T-helper 17 cell (primary cell): ENCODE measurements around the gene TXNL1. TPM values are rescaled to one million over a fixed set of nuclear protein-coding genes. Genes with fewer than 3 reads are reported as not detected.
"Not testable (repeated sequence)": the region's sequence is repeated elsewhere in the genome, so short reads cannot be mapped to it uniquely, and the experiment has no call there.

Source experiments
- ATAC-seq: fragments of 150-1000 bp; cut with Tn5 transposase; 2 replicates; pipeline ENCODE4 v1.10.0; 2021; ENCODE audit warnings: mild to moderate bottlenecking, moderate library complexity
- DNase-seq, 3 donors: peaks; one replicate each; pipeline versions ENCODE4 v3.0.0 to v3.0.0-alpha.2; 2020 to 2021
- H3K9me3 ChIP-seq: one replicate; pipeline ENCODE4 v1.7.0; 2013; ENCODE audit warnings: low read length, mild to moderate bottlenecking; ENCODE audit not compliant: control insufficient read depth, poor library complexity, severe bottlenecking
- H3K27ac Mint-ChIP-seq: one replicate; pipeline ENCODE4 v1.8.0; 2022; ENCODE audit warnings: mild to moderate bottlenecking, moderate library complexity, mixed read lengths
- H3K27me3 Mint-ChIP-seq: one replicate; pipeline ENCODE4 v1.8.0; 2022; ENCODE audit warnings: mixed read lengths
- H3K36me3 Mint-ChIP-seq: one replicate; pipeline ENCODE4 v1.8.0; 2022; ENCODE audit warnings: low read depth, mixed read lengths
- H3K4me1 Mint-ChIP-seq: one replicate; pipeline ENCODE4 v1.8.0; 2022; ENCODE audit warnings: mild to moderate bottlenecking, mixed read lengths
- H3K4me3 Mint-ChIP-seq: one replicate; pipeline ENCODE4 v1.8.0; 2022; ENCODE audit warnings: mild to moderate bottlenecking, moderate library complexity, mixed read lengths
- total RNA-seq, 4 donors: library from RNA in 2 of 4; stranded (reverse) in 2 of 4; gene quantifications; one replicate each; pipeline ENCODE4 v1.2.3 and lab custom pipeline; 2022 to 2026

TXNL1 gene
- total RNA-seq, 2 donors from 2014 or later = 36.1 to 39.3 TPM

- H3K4me1 Mint-ChIP-seq = no peaks in the 10 kb centered on the region
- H3K9me3 ChIP-seq = no peaks in the 10 kb centered on the region
- H3K27me3 Mint-ChIP-seq = peaks cover 60% of the 10 kb centered on the region
- H3K36me3 Mint-ChIP-seq = peaks cover 3% of the 10 kb centered on the region
- ATAC-seq = no peak
- H3K4me3 Mint-ChIP-seq = no peak overlapping the region
- H3K27ac Mint-ChIP-seq = no peak overlapping the region
- no peak for DNase-seq
Measured at GRCh38 chr18:56574861-56575260, 63.5 kb downstream of the TXNL1 start.

- not testable (repeated sequence) for H3K36me3 Mint-ChIP-seq, DNase-seq, H3K27ac Mint-ChIP-seq, H3K4me1 Mint-ChIP-seq, ATAC-seq, H3K4me3 Mint-ChIP-seq, H3K9me3 ChIP-seq
- peaks cover 44% of the 10 kb centered on the region for H3K27me3 Mint-ChIP-seq
Measured at GRCh38 chr18:56572267-56572666, 66.1 kb downstream of the TXNL1 start.

GRCh38 chr18:56570978-56571377, 67.4 kb downstream of the TXNL1 start:
- no peaks in the 10 kb centered on the region for H3K36me3 Mint-ChIP-seq
- ATAC-seq (no peak), DNase-seq (no peak)
- no peaks in the 10 kb centered on the region for H3K9me3 ChIP-seq
- H3K4me1 Mint-ChIP-seq = no peaks in the 10 kb centered on the region
- no peak overlapping the region for H3K4me3 Mint-ChIP-seq
- no peak overlapping the region for H3K27ac Mint-ChIP-seq
- peaks cover 33% of the 10 kb centered on the region for H3K27me3 Mint-ChIP-seq

- H3K27ac Mint-ChIP-seq = no peak overlapping the region
- H3K4me3 Mint-ChIP-seq = no peak overlapping the region
- peaks cover 20% of the 10 kb centered on the region for H3K27me3 Mint-ChIP-seq
- ATAC-seq (no peak), DNase-seq (no peak)
- no peaks in the 10 kb centered on the region for H3K36me3 Mint-ChIP-seq
- H3K9me3 ChIP-seq = no peaks in the 10 kb centered on the region
- no peaks in the 10 kb centered on the region for H3K4me1 Mint-ChIP-seq
Measured at GRCh38 chr18:56569416-56569815, 69.0 kb downstream of the TXNL1 start.

- H3K27ac Mint-ChIP-seq = no peak overlapping the region
- no peak overlapping the region for H3K4me3 Mint-ChIP-seq
- no peaks in the 10 kb centered on the region for H3K36me3 Mint-ChIP-seq
- ATAC-seq (no peak), DNase-seq (no peak)
- no peaks in the 10 kb centered on the region for H3K9me3 ChIP-seq
- peaks cover 16% of the 10 kb centered on the region for H3K27me3 Mint-ChIP-seq
- H3K4me1 Mint-ChIP-seq = no peaks in the 10 kb centered on the region
Measured at GRCh38 chr18:56568986-56569385, 69.4 kb downstream of the TXNL1 start.

- no peaks in the 10 kb centered on the region for H3K9me3 ChIP-seq
- peaks cover 17% of the 10 kb centered on the region for H3K27me3 Mint-ChIP-seq
- DNase-seq (no peak), ATAC-seq (no peak)
- H3K36me3 Mint-ChIP-seq = no peaks in the 10 kb centered on the region
- H3K4me1 Mint-ChIP-seq = peaks cover under 1% of the 10 kb centered on the region
- no peak overlapping the region for H3K4me3 Mint-ChIP-seq
- H3K27ac Mint-ChIP-seq = no peak overlapping the region
Measured at GRCh38 chr18:56565551-56566345, 72.6 kb downstream of the TXNL1 start.

- Mint-ChIP-seq H3K4me1 (peaks cover 3% of the 10 kb centered on the region), H3K4me3 (no peak overlapping the region), H3K36me3 (no peaks in the 10 kb centered on the region), H3K27me3 (peaks cover 22% of the 10 kb centered on the region), H3K27ac (no peak overlapping the region)
- no peaks in the 10 kb centered on the region for H3K9me3 ChIP-seq
- DNase-seq = no peak
- ATAC-seq = no peak
Measured at GRCh38 chr18:56565046-56565445, 73.3 kb downstream of the TXNL1 start.

- H3K4me1 Mint-ChIP-seq = peaks cover 3% of the 10 kb centered on the region
- H3K27ac Mint-ChIP-seq = no peak overlapping the region
- H3K4me3 Mint-ChIP-seq = no peak overlapping the region
- ATAC-seq = no peak
- no peaks in the 10 kb centered on the region for H3K36me3 Mint-ChIP-seq
- peaks cover 37% of the 10 kb centered on the region for H3K27me3 Mint-ChIP-seq
- no peaks in the 10 kb centered on the region for H3K9me3 ChIP-seq
- DNase-seq = no peak
Measured at GRCh38 chr18:56563568-56563967, 74.8 kb downstream of the TXNL1 start.

- Mint-ChIP-seq H3K4me3 (no peak overlapping the region), H3K36me3 (no peaks in the 10 kb centered on the region), H3K4me1 (peaks cover 3% of the 10 kb centered on the region), H3K27ac (no peak overlapping the region), H3K27me3 (peaks cover 43% of the 10 kb centered on the region)
- ATAC-seq = no peak
- no peak for DNase-seq
- no peaks in the 10 kb centered on the region for H3K9me3 ChIP-seq
Measured at GRCh38 chr18:56562479-56562878, 75.9 kb downstream of the TXNL1 start.

GRCh38 chr18:56560992-56561391, 77.4 kb downstream of the TXNL1 start:
- no peaks in the 10 kb centered on the region for H3K36me3 Mint-ChIP-seq
- H3K4me1 Mint-ChIP-seq = peaks cover 3% of the 10 kb centered on the region
- no peaks in the 10 kb centered on the region for H3K9me3 ChIP-seq
- H3K27me3 Mint-ChIP-seq = peaks cover 49% of the 10 kb centered on the region
- no peak for DNase-seq
- ATAC-seq = no peak
- no peak overlapping the region for H3K4me3 Mint-ChIP-seq
- H3K27ac Mint-ChIP-seq = no peak overlapping the region

GRCh38 chr18:56559044-56559443, 79.3 kb downstream of the TXNL1 start:
- H3K4me1 Mint-ChIP-seq = peaks cover 3% of the 10 kb centered on the region
- no peak for ATAC-seq
- H3K27me3 Mint-ChIP-seq = peaks cover 63% of the 10 kb centered on the region
- H3K27ac Mint-ChIP-seq = no peak overlapping the region
- H3K4me3 Mint-ChIP-seq = no peak overlapping the region
- no peaks in the 10 kb centered on the region for H3K36me3 Mint-ChIP-seq
- no peaks in the 10 kb centered on the region for H3K9me3 ChIP-seq
- no peak for DNase-seq

GRCh38 chr18:56556907-56557306, 81.5 kb downstream of the TXNL1 start:
- H3K36me3 Mint-ChIP-seq = no peaks in the 10 kb centered on the region
- H3K4me3 Mint-ChIP-seq = no peak overlapping the region
- peaks cover 56% of the 10 kb centered on the region for H3K27me3 Mint-ChIP-seq
- no peak overlapping the region for H3K27ac Mint-ChIP-seq
- DNase-seq (no peak), ATAC-seq (no peak)
- no peaks in the 10 kb centered on the region for H3K9me3 ChIP-seq
- peaks cover 3% of the 10 kb centered on the region for H3K4me1 Mint-ChIP-seq

GRCh38 chr18:56550121-56550520, 88.3 kb downstream of the TXNL1 start:
- no peaks in the 10 kb centered on the region for H3K9me3 ChIP-seq
- no peak overlapping the region for H3K4me3 Mint-ChIP-seq
- H3K27me3 Mint-ChIP-seq = peaks cover 11% of the 10 kb centered on the region
- H3K4me1 Mint-ChIP-seq = no peaks in the 10 kb centered on the region
- no peaks in the 10 kb centered on the region for H3K36me3 Mint-ChIP-seq
- H3K27ac Mint-ChIP-seq = no peak overlapping the region
- ATAC-seq (no peak), DNase-seq (no peak)
